ENCODE measurements around the gene ARHGAP10.

ARHGAP10 gene

GRCh38 chr4:147821555-147821954 is 89.7 kb downstream of the ARHGAP10 start:
- no peak for TF ChIP-seq CTCF (IDR thresholded peaks at IDR 0.05; ENCODE audit: control extremely low read depth, extremely low read depth, low read depth, missing control alignments)
- DNase-seq (ENCODE audit: extremely low spot score): no peak
- CTCF ChIA-PET: interaction anchor here (1.0 to 1.5 kb wide), 3 partner anchors 24 to 45 kb away, joined by 3 to 7 read pairs (median 3); no protein-coding TSS in a partner anchor

GRCh38 chr4:147822128-147822527 is 90.2 kb downstream of the ARHGAP10 start:
- no peak for TF ChIP-seq CTCF (IDR thresholded peaks at IDR 0.05; ENCODE audit: control extremely low read depth, extremely low read depth, low read depth, missing control alignments)
- CTCF ChIA-PET: interaction anchor here (1.3 to 2.8 kb wide), 3 partner anchors 14 to 45 kb away, joined by 3 to 14 read pairs (median 7); no protein-coding TSS in a partner anchor
- no peak for DNase-seq (ENCODE audit: extremely low spot score)
- POLR2A ChIA-PET: interaction anchor here (0.5 kb wide), 1 partner anchor 54 kb away, joined by 3 read pairs; no protein-coding TSS in a partner anchor

More at GRCh38 chr4:147821555-147821954, 89.7 kb downstream of the ARHGAP10 start:
- POLR2A ChIA-PET: no interaction called here

- no peak for TF ChIP-seq CTCF (IDR thresholded peaks at IDR 0.05; ENCODE audit: control extremely low read depth, extremely low read depth, low read depth, missing control alignments)
- ChIA-PET CTCF (interaction anchor here (1.0 to 2.8 kb wide), 9 partner anchors 10 to 726 kb away, joined by 3 to 16 read pairs (median 3); no protein-coding TSS in a partner anchor), POLR2A (no interaction called here)
- DNase-seq (ENCODE audit: extremely low spot score): no peak
These were observed 91.2 kb downstream of the ARHGAP10 start for GRCh38 chr4:147823130-147823529.

- ChIA-PET POLR2A (no interaction called here), CTCF (interaction anchor here (1.0 to 2.8 kb wide), 7 partner anchors 9 to 727 kb away, joined by 3 to 16 read pairs (median 8); no protein-coding TSS in a partner anchor)
- no peak for TF ChIP-seq CTCF (IDR thresholded peaks at IDR 0.05; ENCODE audit: control extremely low read depth, extremely low read depth, low read depth, missing control alignments)
These were observed 92.4 kb downstream of the ARHGAP10 start for GRCh38 chr4:147824316-147824715.

GRCh38 chr4:147824884-147825283 is 93.0 kb downstream of the ARHGAP10 start:
- ChIA-PET CTCF (interaction anchor here (0.7 to 2.8 kb wide), 6 partner anchors 12 to 42 kb away, joined by 3 to 16 read pairs (median 8); no protein-coding TSS in a partner anchor), POLR2A (no interaction called here)
- no peak for DNase-seq (ENCODE audit: extremely low spot score)
- TF ChIP-seq CTCF (IDR thresholded peaks at IDR 0.05; ENCODE audit: control extremely low read depth, extremely low read depth, low read depth, missing control alignments): no peak

More at GRCh38 chr4:147824316-147824715, 92.4 kb downstream of the ARHGAP10 start:
- DNase-seq (ENCODE audit: extremely low spot score): no peak

GRCh38 chr4:147825451-147826287 is 93.8 kb downstream of the ARHGAP10 start:
- no peak for DNase-seq (ENCODE audit: extremely low spot score)
- TF ChIP-seq CTCF (IDR thresholded peaks at IDR 0.05; ENCODE audit: control extremely low read depth, extremely low read depth, low read depth, missing control alignments): no peak
- ChIA-PET POLR2A (no interaction called here), CTCF (interaction anchor here (0.7 to 1.8 kb wide), 3 partner anchors 26 to 41 kb away, joined by 3 to 7 read pairs (median 4); no protein-coding TSS in a partner anchor)

Measured in GM10248 (cell line).